GM06990 (cell line): ENCODE results near the gene SLC4A5.

ENCODE experiments used
- DNase-seq: peaks from one replicate; pipeline ENCODE4 v3.0.0-alpha.2; 2011; ENCODE audit not compliant: insufficient read length; ENCODE audit errors: extremely low read depth
- H3K27me3 ChIP-seq: replicated peaks from 2 replicates; pipeline ENCODE4 v1.6.0; 2011; ENCODE audit warnings: low read length; ENCODE audit not compliant: control insufficient read depth, insufficient read depth
- H3K36me3 ChIP-seq: 2 replicates; pipeline ENCODE4 v1.5.1; 2011; ENCODE audit warnings: low read length; ENCODE audit not compliant: control insufficient read depth, insufficient read depth
- H3K4me3 ChIP-seq: replicated peaks from 2 replicates; pipeline ENCODE4 v1.5.1; 2011; ENCODE audit warnings: low read depth, mild to moderate bottlenecking, control low read depth, low read length
- TF ChIP-seq, protein P1 (sequence below): IDR thresholded peaks from 2 replicates; pipeline ENCODE4 v1.5.1; 2011; ENCODE audit warnings: low read length, control low read depth, mild to moderate bottlenecking, inconsistent platforms; ENCODE audit not compliant: insufficient read depth, poor library complexity, severe bottlenecking

The SLC4A5 gene

DNA sequence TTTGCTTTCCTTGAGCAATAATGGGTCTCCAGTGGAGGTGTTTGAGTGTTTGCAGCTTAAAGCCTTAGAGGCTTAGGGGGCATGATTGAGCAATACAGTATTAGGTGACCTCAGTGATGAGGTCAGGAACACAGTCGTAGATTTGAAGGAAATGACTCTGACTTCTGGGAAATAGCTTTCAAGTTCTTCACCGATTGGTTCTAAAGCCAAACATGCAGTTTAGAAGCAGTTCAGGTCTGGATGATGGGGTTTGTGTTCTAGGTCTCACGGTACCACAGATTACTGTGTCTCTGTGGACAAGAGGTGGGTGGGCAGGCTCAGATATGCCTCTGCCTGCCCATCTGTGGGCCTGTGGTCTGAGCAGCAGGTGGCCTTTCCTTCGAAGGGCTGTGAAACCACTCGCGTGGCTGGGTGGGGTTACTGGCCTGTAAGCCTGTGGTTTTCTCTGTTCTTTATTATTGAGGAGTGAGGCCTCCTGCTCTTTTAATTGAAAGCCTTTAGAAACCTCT lies 137.0 kb downstream of the SLC4A5 start:
- TF ChIP-seq, protein P1, sequence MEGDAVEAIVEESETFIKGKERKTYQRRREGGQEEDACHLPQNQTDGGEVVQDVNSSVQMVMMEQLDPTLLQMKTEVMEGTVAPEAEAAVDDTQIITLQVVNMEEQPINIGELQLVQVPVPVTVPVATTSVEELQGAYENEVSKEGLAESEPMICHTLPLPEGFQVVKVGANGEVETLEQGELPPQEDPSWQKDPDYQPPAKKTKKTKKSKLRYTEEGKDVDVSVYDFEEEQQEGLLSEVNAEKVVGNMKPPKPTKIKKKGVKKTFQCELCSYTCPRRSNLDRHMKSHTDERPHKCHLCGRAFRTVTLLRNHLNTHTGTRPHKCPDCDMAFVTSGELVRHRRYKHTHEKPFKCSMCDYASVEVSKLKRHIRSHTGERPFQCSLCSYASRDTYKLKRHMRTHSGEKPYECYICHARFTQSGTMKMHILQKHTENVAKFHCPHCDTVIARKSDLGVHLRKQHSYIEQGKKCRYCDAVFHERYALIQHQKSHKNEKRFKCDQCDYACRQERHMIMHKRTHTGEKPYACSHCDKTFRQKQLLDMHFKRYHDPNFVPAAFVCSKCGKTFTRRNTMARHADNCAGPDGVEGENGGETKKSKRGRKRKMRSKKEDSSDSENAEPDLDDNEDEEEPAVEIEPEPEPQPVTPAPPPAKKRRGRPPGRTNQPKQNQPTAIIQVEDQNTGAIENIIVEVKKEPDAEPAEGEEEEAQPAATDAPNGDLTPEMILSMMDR: no peak
- Histone ChIP-seq H3K36me3 (peaks cover 14% of the 10 kb centered on the region), H3K4me3 (no peak overlapping the region), H3K27me3 (no peaks in the 10 kb centered on the region)
- peak; percentile 57 for DNase-seq

DNA sequence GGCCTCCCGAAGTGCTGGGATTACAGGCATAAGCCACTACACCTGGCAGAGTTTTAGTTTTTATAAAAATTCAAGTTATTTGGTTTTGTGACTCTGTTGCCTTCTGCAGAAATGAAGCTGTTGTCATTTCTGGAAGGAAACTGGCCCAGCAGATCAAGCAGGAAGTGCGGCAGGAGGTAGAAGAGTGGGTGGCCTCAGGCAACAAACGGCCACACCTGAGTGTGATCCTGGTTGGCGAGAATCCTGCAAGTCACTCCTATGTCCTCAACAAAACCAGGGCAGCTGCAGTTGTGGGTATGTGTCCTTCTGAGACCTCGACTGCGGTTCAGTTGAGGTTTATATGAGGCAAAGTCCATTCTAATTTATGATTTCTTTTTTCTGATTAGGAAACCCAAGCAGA lies 137.6 kb downstream of the SLC4A5 start:
- no peak overlapping the region; the same call in 1 of the 2 replicates for H3K4me3 ChIP-seq
- H3K36me3 ChIP-seq: peaks cover 14% of the 10 kb centered on the region
- DNase-seq: no peak
- H3K27me3 ChIP-seq: no peaks in the 10 kb centered on the region
- TF ChIP-seq, protein P1: no peak

DNA sequence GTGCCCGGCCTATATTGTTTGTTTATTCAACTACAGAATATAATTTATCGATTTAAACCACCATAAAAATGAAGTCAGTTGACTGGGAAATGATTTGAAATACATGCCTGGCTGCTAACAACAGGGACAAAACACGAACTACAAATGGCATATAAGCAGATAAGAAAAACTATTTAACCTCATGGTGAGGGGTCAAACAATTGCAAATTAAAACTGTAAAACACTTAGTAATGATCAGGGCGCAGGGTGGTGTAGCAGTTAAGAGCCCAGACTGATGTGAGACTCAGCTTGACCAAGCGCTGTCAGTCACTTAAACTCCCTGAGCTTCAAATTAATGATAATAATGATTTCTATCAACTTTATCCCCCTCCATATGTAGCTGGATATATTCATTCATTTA lies 138.1 kb downstream of the SLC4A5 start:
- Histone ChIP-seq H3K4me3 (no peak overlapping the region; the same call in 1 of the 2 replicates), H3K36me3 (peaks cover 14% of the 10 kb centered on the region), H3K27me3 (no peaks in the 10 kb centered on the region)
- TF ChIP-seq, protein P1: no peak
- DNase-seq: no peak

DNA sequence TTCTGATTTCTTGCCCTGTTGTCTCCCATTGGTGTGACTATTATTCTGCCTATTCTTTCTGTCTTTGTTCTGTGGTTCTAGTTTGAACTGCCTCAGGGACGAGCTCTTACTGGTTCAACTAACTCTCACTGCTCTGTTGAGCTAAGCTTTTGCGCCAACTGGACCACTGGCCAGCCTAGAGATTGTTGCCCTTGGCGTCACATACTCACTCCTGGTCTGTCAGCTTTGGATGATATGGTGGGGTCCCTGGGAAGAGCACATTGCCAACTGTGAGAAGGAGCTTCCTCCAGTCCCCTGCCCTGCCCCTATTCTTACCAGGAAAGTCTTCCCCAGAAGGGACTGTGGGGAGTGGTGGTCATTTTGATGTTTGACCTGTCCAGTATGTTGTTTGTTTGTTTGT lies 138.8 kb downstream of the SLC4A5 start:
- TF ChIP-seq, protein P1: no peak
- peaks cover 10% of the 10 kb centered on the region for H3K36me3 ChIP-seq

DNA sequence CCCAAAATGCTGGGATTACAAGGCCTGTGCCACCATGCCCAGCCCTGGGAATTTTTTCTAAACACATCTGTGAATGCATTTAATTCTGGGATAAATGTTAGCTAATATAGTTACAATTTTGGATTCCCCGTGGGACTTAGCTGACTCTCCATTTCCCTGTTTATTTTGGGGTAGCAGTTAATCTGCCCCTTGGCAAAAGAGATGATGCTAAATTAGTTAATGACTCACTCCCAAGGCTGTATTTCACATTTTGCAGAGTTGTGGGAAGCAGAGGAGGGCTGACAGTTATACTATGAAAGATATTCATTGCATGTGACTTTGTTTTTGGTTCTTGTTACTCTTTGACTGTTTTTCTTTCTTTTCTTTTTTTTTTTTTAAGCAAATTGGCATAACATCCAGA lies 141.6 kb downstream of the SLC4A5 start:
- H3K36me3 ChIP-seq: peaks cover 5% of the 10 kb centered on the region
- no peaks in the 10 kb centered on the region for H3K27me3 ChIP-seq
- peak overlapping the region; percentile 99 for H3K4me3 ChIP-seq
- TF ChIP-seq, protein P1: no peak
- DNase-seq: no peak

More for the DNA sequence above, 138.8 kb downstream of the SLC4A5 start:
- DNase-seq: no peak
- no peaks in the 10 kb centered on the region for H3K27me3 ChIP-seq
- no peak overlapping the region for H3K4me3 ChIP-seq

DNA sequence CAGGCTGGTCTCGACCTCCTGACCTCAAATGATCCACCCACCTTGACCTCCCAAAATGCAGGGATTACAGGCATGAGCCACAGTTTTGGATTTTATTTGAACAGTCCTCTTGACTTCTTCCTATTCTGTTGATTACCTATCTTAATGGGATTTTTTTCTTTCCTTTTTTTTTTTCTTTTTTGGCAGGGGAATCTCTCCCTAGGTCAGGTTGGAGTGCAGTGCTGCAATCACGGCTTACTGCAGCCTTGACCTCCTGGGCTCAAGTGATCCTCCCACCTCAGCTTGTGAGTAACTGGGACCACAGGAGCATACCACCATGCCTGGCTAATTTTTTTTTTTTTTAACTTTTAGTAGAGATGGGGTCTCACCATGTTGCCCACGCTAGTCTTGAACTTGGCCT lies 142.0 kb downstream of the SLC4A5 start:
- Histone ChIP-seq H3K36me3 (peaks cover 5% of the 10 kb centered on the region), H3K4me3 (peak overlapping the region; percentile 99), H3K27me3 (no peaks in the 10 kb centered on the region)
- DNase-seq: no peak
- TF ChIP-seq, protein P1: no peak
